NCI-H1417 treated with DMSO at 0.1 percent for 48 hours (cell line): ENCODE results near the gene XXYLT1.
"Not testable (repeated sequence)": the region's sequence is repeated elsewhere in the genome, so short reads cannot be mapped to it uniquely, and the experiment has no call there.

ENCODE experiments used
- DNase-seq: peaks from one replicate; lab custom pipeline; 2025; lab: John Stamatoyannopoulos, UW

XXYLT1 gene

GRCh38 chr3:195112361-195112791 is 158.6 kb downstream of the XXYLT1 start:
- no peak for DNase-seq

- no peak for DNase-seq
Observed at GRCh38 chr3:195111766-195112165, 159.2 kb downstream of the XXYLT1 start.

DNA sequence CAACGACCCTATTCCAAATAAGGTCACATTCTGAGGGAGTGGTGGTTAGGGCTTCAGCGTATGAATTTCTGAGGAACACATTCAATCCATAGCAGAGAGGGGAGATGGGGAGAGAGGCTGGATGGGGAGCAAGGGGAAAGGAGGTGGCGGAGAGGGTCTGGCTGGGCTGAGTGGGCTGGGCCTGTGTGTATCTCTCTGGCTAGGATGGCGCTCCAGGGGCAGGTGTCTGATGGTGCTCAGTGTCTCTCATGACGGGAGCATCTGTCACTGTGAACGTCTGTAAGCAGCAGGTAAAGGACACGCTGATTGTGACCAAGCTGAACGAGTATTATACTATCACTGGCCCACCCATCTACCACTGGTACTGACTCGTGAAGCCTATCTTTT is 159.6 kb downstream of the XXYLT1 start:
- DNase-seq: no peak

DNA sequence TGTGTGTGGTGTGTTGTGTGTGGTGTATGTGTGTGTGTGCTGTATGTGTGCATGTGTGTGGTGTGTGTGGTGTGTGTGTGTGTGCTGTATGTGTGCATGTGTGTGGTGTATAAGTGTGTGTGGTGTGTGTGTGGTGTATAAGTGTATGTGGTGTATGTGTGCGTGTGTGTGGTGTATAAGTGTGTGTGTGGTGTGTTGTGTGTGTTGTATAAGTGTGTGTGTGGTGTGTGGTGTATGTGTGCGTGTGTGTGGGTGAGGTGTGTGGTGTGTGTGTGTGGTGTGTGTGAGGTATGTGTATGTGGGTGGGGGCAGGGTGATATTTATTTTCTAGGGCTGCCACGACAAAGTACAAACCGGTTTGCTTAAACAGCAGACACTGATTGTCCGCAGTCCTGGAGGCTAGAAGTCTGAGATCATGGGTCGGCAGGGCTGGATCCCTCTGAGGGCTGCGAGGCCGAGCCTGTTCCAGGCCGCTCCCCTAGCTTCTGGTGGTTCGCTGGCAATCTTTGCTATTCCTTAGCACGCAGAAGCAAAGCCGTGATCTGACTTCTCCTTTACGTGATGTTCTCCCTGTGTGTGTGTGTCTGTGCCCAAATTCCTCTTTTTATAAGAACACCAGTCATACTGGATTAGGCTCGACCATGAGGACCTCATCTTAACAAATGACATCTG is 160.2 kb downstream of the XXYLT1 start:
- no peak for DNase-seq

GRCh38 chr3:195109098-195109657 is 161.8 kb downstream of the XXYLT1 start:
- DNase-seq: no peak

- no peak for DNase-seq
Observed at GRCh38 chr3:195107593-195107992, 163.4 kb downstream of the XXYLT1 start.

DNA sequence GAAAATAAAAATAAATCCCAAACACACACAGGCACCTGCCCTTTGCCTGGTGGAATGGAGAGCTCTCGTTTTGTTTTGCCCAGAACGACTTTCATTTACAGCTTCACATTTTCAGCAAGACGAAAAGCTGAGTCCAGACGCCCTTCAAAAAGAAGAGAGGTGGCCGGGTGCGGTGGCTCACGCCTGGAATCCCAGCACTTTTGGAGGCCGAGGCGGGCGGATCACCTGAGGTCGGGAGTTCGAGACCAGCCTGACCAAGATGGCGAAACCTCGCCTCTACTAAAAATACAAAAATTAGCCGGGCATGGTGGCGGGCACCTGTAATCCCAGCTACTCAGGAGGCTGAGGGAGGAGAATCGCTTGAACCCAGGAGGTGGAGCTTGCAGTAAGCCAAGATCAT is 163.9 kb downstream of the XXYLT1 start:
- DNase-seq: not testable (repeated sequence)

DNA sequence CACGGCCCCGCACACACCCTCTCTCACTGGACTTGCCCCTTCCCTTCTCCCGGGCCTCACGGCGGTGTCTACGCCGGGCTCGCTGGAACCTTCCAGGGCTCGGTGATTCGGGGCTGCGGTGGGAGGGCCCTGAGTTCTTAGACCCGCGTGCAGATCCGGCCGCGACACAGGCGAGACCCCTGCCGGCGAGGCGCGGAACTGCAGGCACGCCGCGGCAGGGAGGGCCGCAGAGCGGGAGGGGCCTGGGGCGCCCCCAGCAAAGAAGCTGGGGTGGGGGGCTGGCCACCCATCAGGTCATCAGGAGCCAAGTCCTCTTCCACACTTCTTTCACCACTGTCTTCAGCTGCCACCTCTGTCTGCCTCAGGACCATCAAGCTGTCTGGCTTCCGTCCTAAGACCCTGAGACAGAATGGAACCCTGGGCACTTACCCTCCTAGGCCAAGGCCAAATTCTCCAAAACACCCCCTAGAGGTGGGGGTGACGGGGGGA is 164.5 kb downstream of the XXYLT1 start:
- DNase-seq: no peak

- DNase-seq: no peak
Observed at GRCh38 chr3:195105841-195106417, 165.0 kb downstream of the XXYLT1 start.

DNA sequence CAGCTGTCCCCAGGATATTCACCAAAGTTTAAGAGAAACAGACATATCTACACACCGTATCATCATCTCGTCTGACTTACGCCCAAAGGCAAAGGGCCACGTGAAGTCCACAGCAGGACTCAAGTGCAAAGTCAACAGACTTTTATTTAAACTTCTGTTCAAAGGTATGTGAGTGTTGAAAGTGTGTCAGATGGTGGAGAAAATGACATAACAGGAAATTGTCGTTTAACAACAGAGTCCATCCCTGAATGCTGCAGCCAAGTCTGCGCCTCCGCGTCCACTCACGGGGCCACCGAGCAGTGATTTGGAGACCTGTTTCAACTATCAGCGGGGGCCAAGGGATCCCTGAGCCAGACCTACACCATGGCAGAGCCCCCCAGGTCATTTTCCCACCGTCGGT is 165.6 kb downstream of the XXYLT1 start:
- no peak for DNase-seq

- no peak for DNase-seq
Observed at GRCh38 chr3:195104340-195104739, 166.6 kb downstream of the XXYLT1 start.

DNA sequence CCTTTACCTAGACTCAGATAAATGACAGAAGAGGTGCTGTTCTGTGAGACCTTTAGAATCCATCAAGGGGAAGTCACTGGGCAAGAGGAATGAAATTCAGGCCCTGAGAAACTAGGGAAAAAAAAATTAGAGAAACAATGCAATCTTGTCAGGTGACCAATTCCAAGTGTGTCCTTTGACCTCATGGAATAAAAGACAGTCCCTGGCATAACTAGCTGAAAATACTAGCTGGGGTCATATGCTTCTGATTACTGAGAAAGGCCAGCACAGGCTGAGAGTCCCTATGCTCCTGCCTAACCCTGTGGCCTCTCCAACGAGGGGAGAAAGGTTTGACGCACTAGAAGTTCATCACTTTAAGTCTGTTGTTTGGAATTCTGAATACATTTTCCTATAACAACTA is 167.3 kb downstream of the XXYLT1 start:
- DNase-seq: no peak

DNA sequence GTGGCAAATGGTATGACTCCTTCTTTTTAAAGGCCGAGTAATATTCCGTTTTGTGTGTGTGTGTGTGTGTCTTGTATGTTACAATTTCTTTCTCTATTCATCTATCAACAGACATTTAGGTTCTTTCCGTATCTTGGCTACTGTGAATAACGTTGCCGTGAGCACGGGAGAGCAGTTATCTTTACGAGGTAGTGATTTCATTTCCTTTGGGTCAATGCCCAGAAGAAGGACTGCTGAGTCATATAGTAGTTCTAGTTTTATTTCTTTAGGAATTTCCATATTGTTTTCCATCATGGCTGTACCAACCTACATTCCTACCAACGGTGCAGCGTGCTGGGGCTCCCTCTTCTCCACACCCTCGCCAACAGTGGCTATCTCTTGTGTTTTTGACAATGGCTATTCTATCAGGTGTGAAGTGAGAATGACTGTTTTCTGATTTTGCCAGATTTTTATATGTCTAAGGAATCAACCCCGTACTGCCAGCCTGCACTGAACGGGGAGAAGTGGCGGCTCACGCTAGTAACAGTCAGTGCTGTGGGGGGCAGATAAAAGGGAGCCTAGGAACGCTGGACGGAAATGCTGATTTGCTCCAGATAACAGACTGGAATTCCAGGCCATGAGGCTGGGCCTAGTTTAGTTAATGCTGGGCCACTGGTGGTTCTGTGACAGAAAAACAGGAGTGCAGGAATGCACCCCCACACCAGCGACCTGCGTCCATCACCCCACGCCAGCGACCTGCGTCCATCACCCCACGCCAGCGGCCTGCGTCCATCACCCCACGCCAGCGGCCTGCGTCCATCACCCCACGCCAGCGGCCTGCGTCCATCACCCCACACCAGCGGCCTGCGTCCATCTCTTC is 168.1 kb downstream of the XXYLT1 start:
- DNase-seq: no peak

DNA sequence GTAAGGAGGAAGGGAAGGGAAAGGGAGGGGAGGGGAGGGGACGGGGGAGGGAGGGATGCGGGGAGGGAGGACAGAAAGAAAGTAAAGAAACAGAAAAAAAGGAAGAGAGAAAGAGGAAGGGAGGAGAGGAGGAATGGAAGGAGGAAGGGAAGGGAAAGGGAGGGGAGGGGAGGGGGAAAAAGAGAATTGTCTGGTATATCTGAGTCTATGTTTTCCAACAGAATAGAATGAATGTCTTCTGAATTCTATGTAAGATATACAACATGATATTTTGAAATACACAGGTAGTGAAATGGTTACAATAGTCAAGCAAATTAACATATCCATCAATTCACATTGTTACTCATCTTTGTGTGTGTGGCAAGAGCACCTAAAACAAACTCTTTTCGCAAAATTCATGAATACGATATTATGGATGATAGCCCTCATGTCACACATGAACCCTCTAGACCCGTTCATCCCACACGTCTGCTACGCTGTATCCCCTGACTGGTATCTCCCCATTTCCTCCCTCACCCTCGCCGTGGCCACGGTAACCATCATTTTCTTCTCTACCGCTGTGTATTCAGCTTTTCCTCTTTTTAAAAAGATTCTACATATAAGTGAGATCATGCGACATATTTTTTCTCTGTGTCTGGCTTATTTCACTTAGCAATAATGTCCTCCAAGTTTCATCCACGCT is 168.9 kb downstream of the XXYLT1 start:
- no peak for DNase-seq

DNA sequence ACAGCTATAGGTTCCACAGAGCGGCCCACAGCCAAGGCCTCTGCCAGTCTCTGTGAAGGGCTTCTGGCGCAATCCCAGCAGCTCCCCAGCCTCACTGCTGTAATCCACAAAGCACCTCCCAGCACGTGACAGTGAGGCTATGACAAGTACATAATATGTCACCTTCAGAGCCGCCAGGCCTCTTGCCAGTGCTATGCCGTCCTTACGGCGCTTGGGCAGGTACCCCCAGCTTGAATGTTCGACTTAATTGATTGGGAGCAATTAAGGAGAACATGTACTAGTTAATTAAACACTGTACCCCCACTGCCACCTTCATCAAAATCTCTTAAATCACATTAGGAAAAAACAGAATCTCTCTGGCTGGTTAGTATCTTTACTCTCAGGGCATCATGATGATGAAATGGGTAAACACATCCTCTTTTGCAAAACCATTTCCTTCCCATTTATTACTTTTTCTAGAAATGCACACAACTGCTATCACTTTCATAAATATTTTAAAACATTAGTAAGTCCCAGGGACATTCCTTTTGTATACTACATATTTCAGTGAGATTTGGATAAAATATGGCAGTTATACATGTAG is 169.9 kb downstream of the XXYLT1 start:
- no peak for DNase-seq

DNA sequence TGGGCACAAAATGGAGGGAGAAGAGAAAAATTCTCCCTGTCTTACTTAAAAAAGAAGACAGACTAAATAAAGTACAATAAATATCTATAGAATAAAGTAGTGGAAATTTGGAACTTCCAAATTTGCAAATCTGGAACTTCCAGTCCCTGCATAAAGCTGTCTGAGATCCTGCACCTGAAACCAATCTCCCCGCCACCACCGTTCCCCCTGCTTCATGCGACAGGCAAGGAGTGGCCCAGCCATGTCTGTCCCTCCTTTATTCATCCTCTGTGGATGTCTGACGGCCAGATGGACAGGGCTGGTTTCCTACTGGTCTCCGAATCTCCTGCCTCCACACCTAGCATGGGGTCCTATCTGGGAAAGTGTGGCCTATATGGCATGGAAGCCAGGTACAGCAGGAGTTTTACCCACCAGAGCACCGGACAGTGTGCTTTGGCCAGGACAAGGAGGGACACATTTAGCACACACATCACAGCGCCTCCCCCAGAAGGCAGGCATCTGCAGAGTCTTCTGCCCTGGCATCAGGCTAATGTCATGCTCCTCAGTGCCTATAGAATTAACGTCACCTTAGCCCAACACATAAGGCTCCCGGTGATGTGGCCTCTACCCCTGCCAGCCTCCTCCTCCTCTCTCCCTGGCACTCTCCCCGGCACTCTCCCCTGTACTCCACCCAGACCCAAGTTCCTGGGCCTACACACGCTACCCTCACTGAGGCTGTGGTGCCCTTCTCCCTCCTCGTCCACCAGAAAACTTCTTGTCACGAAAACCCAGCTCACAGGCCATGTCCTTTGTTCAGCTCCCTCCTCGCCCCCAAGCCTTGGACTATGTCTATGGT is 170.8 kb downstream of the XXYLT1 start:
- no peak for DNase-seq

DNA sequence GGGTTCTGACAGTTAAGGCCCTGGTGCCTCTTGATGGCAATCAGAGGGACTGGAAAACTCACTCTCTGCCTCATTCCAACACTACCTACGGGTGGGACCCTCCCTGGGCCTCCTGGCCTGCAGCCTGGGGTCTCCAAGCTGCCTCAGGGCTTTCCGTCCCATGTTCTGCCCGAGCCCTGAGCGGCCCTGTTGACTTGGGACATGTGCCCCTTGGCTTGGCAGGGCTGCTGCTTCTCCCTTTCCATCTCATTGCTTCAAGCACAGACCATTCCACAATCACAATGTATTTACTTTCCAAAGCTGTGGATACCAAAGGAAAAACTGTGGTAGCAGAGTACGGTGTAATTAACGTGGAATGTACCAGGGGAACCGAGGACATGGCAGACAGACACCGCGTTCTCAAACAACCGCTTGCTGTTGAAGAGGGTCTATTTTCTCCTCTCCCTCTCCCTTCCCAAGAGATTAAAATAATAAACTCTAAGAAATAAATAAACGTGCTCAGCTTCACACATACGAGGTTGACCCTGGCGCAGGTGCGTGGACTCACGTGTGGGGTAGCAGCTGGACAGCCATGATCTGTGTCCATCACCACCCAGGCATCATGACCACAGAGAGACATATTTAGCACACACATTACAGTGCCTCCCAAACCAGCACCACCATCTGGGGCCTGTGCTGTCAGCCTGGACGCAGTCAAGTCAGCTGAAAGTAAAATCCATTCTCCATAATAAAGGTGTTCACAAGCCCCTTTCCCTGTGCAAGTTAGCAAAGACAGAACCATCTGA is 172.0 kb downstream of the XXYLT1 start:
- no peak for DNase-seq

GRCh38 chr3:195097331-195098255 is 173.4 kb downstream of the XXYLT1 start:
- DNase-seq: no peak
